ENCODE measurements around the gene SLX9.

SLX9 gene

GRCh38 chr21:44991538-44992483 lies 52.0 kb downstream of the SLX9 start:
- no peak for DNase-seq (ENCODE audit: low spot score)

- no peak for DNase-seq (ENCODE audit: low spot score)
Observed at GRCh38 chr21:44992608-44993031, 52.8 kb downstream of the SLX9 start.

GRCh38 chr21:44993321-44994046 lies 53.7 kb downstream of the SLX9 start:
- no peak for DNase-seq (ENCODE audit: low spot score)

DNA sequence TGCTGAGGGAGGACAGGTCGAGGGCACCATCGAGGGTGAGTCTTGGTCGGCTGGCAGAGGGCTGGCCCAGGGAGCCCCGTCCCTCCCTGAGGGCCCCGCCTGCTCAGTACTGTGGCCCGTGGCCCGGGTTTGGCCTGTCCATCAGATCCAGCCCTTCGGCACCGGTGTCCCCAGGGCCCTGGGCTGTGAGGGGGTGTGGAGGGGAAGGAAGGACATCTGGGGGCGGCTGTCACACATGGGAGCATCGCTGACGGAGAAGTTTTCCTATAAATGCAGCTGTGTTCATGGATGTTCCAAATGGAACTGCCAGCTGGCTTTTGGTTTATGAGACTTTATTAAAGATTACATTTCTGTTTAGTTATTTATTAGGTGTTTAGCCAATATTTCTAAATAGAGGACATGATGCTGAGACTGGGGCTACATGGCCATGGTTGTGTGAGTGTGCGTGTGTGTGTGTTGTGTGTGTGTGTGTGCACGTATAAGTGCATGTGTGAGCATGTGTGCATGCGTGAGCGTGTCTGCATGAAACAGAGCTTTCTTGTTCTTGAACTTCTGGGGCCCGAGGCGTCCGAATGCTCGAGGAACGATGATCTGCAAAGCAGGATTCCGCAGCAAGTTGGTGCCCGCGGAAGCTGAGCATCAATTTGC lies 54.3 kb downstream of the SLX9 start:
- DNase-seq (ENCODE audit: low spot score), result no peak

DNA sequence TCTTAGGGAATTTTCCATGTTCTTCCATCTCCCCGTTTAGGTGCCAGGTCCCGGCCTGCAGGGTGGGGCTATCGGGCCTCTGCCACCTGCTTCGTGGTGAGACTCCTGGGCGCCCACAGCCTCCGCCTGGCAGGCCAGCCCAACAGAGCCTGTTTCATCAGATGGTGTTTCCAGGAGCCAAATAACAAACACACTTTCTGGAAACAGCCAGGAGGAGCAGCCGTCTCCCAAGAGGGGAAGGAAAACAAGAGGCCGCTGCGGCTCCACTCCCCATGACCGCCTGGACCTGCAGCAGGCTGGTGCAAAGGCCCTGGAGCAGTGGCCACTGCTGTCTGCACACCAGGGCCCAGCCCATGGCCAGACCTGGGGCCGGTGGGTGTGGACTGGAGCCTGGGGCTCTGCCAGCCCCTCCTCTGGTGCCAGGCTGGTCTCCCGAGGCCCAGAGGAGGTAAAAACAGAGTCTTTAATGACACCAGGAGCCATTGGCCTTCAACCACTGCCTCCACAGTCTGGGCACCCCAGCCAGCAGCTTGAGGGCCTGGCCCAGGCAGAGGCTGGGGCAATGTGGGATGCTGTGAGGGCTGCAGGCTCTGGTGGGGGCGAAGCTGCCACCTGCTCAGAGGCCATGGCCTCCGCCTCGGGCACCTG lies 55.0 kb downstream of the SLX9 start:
- no peak for DNase-seq (ENCODE audit: low spot score)

DNA sequence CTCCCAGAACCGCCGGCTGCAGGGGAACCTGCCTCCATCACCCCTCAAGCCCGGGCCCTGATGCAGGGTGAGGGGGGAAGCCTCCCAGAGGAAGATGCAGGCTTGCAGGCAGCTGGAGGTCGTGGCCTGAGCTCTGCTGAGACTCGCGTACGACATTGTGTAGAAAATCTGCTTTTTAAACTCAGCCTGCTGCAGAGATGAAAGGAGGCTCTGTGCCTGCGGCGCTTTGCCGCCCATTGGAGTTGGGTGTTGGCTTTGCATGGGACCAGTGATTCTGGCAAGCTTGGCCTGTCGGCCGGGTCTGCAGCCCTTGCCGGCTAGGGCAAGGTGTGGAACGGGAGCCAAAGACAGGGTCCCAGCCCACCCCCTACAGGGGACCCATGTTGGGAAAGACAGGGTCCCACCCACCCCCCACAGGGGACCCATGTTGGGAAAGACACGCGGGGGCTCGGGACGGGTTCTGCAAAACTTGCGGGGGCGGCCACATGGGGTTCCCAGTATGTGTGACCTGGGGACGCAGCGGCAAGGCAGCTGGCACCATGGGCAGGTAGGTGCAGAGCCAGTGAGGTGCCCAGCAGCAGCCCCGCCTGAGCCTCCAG lies 55.6 kb downstream of the SLX9 start:
- no peak for DNase-seq (ENCODE audit: low spot score)

- no peak for DNase-seq (ENCODE audit: low spot score)
Observed at GRCh38 chr21:44996096-44996495, 56.3 kb downstream of the SLX9 start.

DNA sequence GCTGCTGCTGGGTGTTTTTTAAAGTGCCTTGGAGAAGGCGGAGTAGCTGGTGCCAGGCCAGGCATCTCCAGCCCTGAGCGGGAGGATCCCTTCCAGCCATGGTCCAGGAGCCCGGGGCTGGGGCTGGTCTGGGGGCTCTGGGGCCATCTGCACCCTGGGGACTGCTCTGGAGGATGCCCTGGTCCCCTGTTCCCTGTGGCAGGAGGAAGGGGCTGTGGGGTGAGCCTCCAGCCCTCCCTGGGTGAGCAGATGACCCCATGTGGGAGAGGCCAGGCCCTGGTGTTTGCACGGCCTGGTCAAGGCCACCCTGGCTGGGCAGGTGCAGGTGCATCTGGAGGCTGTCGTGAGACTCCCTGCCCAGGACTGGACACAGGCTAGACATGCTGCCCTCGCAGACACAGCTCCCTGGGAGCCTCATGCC lies 56.7 kb downstream of the SLX9 start:
- no peak for DNase-seq (ENCODE audit: low spot score)

- DNase-seq (ENCODE audit: low spot score), result no peak
Observed at GRCh38 chr21:44996983-44997936, 57.4 kb downstream of the SLX9 start.

DNA sequence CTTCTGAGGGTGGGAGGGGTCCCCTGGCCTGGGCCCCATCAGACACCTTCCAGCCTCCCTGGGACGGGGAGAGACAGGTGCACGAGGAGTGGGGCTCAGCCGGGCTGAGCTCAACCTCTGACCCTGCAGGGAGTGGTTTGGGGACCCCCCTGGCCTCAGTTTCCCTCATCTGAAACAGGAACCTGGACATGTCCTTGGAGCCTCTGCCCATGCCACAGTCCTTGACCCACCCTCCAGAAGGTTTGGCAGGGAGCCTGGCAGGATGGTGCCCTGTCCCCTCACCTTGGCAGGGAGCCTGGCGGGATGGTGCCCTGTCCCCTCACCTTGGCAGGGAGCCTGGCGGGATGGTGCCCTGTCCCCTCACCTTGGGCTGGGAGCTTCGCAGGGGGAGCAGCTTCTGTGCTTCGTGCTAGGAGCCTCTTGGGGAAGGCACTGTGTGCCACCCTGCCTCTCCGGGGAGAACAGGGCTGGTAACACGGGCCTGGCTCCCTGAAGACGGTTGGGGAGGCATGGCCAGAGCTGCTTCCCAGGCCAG lies 58.3 kb downstream of the SLX9 start:
- DNase-seq (ENCODE audit: low spot score), result no peak

DNA sequence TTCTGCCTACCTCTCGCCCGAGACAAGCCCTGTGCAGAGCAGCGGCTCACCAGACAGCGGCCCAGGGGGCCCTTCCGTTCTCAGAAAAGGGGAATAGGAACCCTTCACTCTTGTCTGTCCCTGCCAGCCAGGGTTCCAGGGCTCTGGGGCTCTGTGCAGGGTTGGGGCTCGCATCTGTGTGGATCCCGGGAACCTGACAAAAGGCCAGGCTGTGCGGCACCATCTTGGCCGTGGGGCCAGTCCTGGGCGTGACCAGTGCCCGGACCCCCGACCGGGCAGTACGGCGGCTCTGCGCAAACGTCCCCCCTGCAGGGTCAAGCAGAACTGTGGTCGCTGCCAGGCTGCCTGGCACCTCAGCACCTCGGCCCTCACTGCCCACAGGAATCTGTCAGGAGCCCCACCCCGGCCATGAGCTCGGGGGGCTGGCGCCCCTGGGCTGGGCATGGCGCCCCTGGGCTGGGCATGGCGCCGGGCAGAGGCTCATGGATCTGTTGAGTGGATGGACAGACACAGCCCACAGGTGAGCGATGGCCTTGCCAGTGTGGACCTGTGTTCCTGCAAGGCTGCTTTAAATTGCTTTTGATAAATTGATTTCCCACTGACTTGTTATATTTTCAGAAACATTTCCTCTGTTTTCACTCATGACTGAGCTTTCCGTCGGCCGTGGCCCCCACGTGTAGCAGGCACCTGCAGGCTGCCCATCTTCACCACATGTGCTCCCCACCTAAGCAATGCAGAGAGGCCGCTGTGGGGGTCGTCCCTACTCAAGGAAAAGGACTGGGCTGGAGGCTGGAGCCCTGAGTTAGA lies 59.0 kb downstream of the SLX9 start:
- DNase-seq (ENCODE audit: low spot score), result no peak

GRCh38 chr21:44999428-44999971 lies 59.7 kb downstream of the SLX9 start:
- no peak for DNase-seq (ENCODE audit: low spot score)

DNA sequence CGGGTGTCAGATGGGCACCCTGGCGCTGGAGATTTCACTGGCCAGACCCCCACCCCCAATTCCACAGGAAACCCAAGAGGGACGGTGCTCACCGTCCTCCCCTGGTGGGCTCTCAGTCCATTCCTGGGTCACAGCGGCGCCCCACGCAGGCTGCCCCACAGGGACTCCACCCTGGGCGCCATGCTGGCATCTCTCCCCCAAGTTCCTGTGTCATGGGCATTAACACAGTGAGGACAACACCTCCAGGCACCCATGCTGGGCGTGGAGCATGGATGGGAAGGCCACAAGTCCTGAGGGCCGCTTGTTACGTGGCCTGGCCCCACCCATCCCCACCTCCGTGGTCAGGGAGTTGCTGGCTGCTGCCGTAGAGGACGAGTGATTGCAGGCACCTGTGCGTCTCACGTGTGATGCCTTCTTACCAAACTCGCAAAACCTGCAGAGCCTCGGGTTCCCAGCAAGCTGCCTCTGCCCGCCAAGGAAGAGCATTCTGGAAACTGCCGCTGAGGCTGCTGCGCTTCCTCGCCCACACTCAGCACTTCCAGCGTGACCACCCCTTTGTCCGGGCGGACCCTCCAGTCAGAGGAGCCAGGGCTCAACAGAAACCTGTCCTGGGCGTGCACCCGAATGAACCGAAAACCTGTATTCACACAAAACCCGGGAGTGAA lies 60.3 kb downstream of the SLX9 start:
- no peak for DNase-seq (ENCODE audit: low spot score)

DNA sequence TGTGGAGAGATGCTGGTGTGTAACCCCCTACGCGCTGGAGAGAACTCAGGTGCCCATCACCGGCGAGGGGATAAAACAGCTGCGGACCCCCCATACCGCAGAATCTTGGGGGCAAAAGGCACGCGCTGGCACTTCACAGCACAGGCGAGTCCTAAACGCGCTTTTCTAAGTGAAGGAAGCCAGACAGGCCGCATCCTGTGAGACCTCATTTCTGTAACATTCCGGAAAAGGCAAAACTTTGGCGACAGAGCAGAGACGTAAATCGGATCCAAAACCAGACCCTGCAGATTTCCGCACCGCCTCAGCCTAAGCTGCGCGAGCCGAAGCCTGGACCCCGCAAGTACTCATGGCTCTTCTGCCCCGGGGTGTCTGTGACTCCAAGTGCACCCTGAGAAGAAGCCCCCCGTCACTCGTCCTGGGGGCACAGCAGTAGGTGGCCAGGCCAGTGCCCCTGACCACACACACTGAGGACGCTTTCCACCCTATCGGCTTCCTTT lies 60.9 kb downstream of the SLX9 start:
- no peak for DNase-seq (ENCODE audit: low spot score)

GRCh38 chr21:45001134-45002095 lies 61.6 kb downstream of the SLX9 start:
- peak; percentile 51 for DNase-seq (ENCODE audit: low spot score)

DNA sequence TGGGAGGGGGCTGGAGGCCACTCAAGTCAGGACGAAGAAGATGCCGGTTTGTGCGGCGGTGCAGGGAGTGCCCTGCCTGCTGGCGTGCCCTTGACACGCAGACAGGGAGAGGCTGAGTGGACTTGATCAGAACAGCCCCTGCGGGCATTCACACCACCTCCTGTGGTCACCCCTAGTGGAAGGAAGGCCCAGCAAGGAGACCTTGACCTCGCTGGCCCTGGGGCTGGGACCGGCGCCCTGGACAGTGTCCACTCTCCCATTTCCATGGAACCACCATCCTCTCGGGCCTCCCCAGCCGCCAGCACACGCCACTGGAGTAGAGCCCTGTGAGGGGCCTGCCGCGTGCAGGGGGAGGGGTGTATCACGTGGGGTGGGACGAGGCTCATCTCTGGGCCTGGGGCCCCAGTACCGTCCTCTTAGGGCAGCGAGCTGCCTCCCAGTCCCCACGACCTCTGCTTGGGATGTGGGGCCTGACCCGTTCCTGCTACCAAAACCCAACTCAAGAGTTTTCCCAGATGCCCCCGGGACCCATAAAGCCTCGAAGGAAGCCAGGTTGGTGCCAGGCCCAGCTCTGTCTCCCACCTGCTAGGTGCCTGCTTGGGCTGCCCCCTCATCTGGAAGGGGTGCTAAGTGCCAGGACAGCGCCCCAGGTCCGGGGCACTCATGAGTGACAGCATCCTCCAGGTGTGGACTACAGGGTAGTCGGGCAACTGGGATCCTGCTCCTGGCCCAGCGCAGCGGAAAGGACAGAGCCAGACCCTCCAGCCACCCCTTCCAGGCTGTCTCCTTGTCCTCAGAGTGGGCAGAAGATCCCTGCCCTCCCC lies 62.8 kb downstream of the SLX9 start:
- no peak for DNase-seq (ENCODE audit: low spot score)
